T-helper 2 cell treated with Interferon-gamma antibody and Interleukin-4, amounts not matched to agents 5 μg/mL and 100 μg/mL, for 36 hours (primary cell): Measurements from ENCODE around the gene NUP88.
"Not testable (repeated sequence)": the region's sequence is repeated elsewhere in the genome, so short reads cannot be mapped to it uniquely, and the experiment has no call there.

Source experiments
- DNase-seq: peaks from one replicate; pipeline ENCODE4 v3.0.0; 2021; ENCODE audit warnings: low spot score
- H3K27ac Mint-ChIP-seq: one replicate; pipeline ENCODE4 v1.8.0; 2021; ENCODE audit warnings: mild to moderate bottlenecking, mixed read lengths
- H3K27me3 Mint-ChIP-seq: one replicate; pipeline ENCODE4 v1.8.0; 2021; ENCODE audit warnings: low read depth, mixed read lengths
- H3K36me3 Mint-ChIP-seq: one replicate; pipeline ENCODE4 v1.8.0; 2021; ENCODE audit warnings: low read depth, mixed read lengths
- H3K4me1 Mint-ChIP-seq: one replicate; pipeline ENCODE4 v1.8.0; 2021; ENCODE audit warnings: low read depth, mixed read lengths
- H3K4me3 Mint-ChIP-seq: one replicate; pipeline ENCODE4 v1.8.0; 2022; ENCODE audit warnings: mild to moderate bottlenecking, moderate library complexity, mixed read lengths
- H3K9me3 Mint-ChIP-seq: one replicate; pipeline ENCODE4 v1.8.0; 2021; ENCODE audit warnings: mixed read lengths

Gene NUP88

DNA sequence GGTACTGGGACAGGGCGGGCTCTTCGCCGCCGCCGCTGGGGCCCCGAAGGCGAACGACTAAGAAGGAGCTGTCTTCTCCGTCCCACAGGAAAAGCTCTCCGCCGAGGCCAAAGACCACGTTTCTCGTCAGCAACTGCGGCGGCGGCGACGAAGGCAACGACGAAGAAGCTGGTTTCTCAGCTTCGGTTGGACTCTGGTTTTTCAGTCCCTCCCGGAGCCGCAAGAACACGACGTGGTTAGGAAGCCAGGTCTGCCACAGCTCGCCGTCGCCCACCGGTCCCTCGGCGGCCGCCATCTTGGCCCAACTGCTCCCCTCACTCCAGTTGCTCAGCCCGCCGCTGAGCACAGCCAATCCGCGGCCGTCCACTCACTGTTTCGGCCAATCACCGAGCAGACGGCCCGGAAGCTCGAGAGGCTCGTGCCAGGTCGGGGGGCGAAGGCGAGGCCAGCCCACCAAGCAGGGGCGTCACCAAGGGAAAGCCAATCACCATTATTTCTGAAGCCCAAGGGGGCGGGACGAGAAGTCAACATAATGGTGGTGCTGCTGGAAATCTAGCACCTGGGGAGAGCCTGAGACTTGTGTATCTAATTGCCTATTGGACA is at the start of gene NUP88:
Gene NUP88, minus strand, starts transcription at position 307 of the 603 bp plus-strand sequence. Its CDS starts 12 bp downstream, at position 295.
- H3K36me3 Mint-ChIP-seq = peaks cover 32% of the 10 kb centered on the region
- no peaks in the 10 kb centered on the region for H3K27me3 Mint-ChIP-seq

DNA sequence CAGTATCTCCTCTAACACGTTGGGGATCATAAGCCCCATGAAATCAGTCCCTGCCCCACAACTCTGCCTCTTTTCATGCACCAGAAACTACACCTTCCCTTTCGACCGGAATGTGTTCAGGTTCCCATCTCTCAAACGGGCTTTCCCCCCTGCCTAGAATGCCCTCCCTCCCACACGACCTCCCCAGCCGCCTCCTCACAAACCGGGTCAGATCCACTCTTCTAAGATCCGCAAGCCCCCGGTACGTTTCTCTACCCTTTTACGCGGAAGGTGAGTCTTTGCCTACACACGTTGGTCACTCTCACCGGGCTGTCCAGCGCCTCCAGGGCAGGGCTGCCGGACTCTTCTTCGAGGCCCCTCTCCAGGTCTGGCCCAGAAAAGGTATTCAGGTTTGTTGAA is 48.6 kb upstream of the NUP88 start:
- peak overlapping the region; percentile 62 for H3K27ac Mint-ChIP-seq
- peak; percentile 16 for DNase-seq
- H3K27me3 Mint-ChIP-seq = no peaks in the 10 kb centered on the region
- H3K9me3 Mint-ChIP-seq = no peaks in the 10 kb centered on the region
- peaks cover 17% of the 10 kb centered on the region for H3K36me3 Mint-ChIP-seq
- peak overlapping the region; percentile 92 for H3K4me3 Mint-ChIP-seq
- H3K4me1 Mint-ChIP-seq = peaks cover 38% of the 10 kb centered on the region

More for the DNA sequence above, at the start of gene NUP88:
- Mint-ChIP-seq H3K27ac (peak within 1 kb of the TSS; percentile 100), H3K4me3 (peak within 1 kb of the TSS; percentile 100), H3K9me3 (no peaks in the 10 kb centered on the region), H3K4me1 (peaks cover 25% of the 10 kb centered on the region)
- peak; percentile 98 for DNase-seq

DNA sequence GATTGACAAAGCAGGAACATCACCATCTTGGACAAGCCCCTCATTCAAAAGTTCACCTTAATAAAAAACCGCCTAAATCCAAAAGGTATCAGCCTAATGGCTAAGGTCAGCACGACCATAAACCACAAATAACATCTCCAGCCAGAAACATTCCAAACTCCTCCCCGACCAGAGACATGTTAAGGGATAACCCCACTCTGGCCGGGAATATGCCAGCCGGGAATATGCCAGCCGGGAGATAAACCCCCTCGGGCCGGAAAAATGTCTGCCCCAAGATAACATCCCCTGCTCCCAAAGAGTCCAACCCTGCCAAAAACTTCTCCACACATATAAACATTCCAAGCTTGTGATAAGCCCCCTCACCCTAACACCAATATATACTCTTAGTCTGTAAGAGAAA is 48.0 kb upstream of the NUP88 start:
- Mint-ChIP-seq H3K4me1 (peaks cover 38% of the 10 kb centered on the region), H3K4me3 (peak overlapping the region; percentile 92), H3K36me3 (peaks cover 16% of the 10 kb centered on the region), H3K27ac (peak overlapping the region; percentile 62), H3K27me3 (no peaks in the 10 kb centered on the region), H3K9me3 (no peaks in the 10 kb centered on the region)
- DNase-seq = no peak

DNA sequence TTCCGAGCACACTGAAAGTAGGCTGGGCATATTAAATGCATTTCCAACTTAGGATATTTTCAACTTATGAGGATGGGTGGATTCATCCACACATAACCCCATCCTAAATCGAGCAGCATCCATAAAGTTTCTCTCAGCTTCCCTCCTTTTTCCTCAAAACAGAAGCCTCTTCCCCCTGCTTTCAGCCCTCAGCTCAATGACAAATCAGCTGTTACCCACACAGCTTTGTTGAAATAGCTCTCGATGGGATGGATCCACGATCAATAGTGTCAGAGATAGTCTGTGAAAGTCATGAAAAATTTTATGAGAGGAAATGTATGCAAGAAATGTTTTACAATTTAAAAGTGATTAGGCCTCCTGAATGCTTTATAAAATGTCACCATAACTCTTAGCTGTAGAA is 46.8 kb upstream of the NUP88 start:
- Mint-ChIP-seq H3K4me3 (peak overlapping the region; percentile 92), H3K27ac (no peak overlapping the region), H3K4me1 (peaks cover 38% of the 10 kb centered on the region), H3K36me3 (peaks cover 10% of the 10 kb centered on the region), H3K9me3 (no peaks in the 10 kb centered on the region), H3K27me3 (no peaks in the 10 kb centered on the region)
- no peak for DNase-seq

DNA sequence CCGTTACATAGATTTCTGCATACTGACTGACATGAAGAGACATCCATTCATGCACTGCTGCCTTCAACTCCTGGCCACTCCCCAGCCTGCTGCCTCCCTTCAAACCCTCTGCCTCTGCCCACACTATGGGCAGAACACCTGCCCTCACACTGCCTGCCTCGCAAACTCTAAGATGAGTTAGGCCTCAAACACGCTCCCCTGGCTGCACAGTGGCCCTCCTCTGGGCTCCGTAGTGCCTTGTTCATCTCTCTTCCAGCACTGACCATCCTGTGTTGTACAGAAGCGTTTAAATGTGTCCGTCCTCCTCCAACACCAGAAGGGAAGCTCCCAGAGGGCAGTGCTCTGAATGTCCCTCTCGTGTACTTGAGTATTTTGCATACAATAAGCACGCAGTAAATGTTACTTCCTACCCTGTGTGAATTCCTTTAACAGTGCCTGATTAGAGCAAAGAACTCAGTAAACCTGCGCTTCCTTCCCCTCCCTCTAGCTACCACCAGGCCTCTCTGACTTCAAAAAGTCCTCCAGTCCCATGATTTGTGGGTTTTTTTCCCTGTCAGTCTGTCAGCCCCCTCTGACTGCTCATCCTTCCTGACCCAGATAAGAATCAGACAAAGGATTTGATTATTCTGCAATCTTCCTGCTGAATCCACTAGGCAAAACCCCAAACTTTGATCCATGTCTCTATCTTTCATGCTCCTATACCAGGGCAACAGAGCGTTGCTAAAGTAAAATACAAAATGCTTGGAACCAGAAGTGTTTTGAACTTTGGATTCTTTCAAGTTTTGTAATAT is 45.5 kb upstream of the NUP88 start:
- H3K27ac Mint-ChIP-seq = no peak overlapping the region
- peaks cover 36% of the 10 kb centered on the region for H3K4me1 Mint-ChIP-seq
- H3K36me3 Mint-ChIP-seq = peaks cover 20% of the 10 kb centered on the region
- DNase-seq = no peak
- no peaks in the 10 kb centered on the region for H3K9me3 Mint-ChIP-seq
- H3K4me3 Mint-ChIP-seq = no peak overlapping the region
- no peaks in the 10 kb centered on the region for H3K27me3 Mint-ChIP-seq

DNA sequence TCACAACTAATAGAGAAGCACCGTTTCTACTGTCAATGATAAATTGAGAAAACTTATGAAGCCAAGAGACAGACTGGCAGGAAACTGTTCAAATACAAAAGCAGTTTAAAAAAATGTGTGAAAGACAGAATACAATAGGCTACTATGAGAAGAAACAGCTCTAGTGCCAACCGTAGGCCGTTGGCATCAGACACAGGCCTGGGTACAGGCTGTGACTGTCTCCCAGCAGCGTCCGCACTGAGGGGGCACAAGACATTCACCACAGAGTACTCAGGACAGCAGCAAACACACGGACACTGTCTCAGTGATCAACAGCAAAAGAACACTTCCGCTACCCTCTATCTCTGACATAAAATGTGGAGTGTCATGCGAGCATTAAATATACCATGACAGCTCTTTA is 27.3 kb upstream of the NUP88 start:
- Mint-ChIP-seq H3K4me3 (no peak overlapping the region), H3K4me1 (no peaks in the 10 kb centered on the region), H3K36me3 (peaks cover 44% of the 10 kb centered on the region), H3K27me3 (no peaks in the 10 kb centered on the region), H3K27ac (no peak overlapping the region), H3K9me3 (no peaks in the 10 kb centered on the region)
- no peak for DNase-seq

DNA sequence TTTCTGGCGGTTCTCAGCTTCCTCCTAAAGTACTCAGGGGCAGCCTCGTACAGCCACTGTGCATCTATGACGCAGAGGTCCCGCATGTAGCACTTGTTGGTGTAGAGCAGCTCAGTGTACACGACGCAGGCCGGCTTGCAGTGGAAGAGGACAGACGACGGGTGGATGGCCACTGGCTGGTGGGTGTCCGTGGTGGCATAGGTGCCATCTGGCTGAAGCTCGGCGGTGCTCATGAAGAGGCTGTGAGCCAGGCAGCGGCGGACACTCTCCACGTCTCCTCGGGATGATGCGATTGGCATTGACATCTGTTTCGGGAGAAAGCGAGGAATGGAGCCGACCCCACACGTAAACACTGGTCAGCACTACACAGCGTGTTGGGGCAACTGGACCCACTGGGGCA is 24.7 kb upstream of the NUP88 start:
- Mint-ChIP-seq H3K4me3 (no peak overlapping the region), H3K36me3 (peaks cover 30% of the 10 kb centered on the region), H3K27ac (no peak overlapping the region)

DNA sequence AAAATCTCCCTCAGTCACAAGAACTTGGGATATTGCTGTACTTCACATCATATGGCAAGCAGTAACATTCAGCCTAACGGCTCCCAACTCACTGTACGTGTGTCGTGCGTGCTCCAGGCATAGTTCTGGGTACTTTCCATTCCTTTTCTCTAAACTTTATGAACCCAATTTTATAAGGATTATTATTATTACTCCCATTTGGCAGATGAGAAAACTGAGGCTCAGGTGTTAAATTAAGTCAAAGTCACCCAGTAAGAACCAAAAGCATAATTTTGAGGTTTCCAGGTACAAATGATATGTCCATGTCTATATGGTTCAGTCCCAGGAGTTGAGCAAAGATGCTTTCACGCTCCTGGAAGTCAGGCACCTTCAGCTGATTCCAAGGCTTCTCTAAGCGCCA is 24.3 kb upstream of the NUP88 start:
- no peak overlapping the region for H3K4me3 Mint-ChIP-seq
- no peaks in the 10 kb centered on the region for H3K27me3 Mint-ChIP-seq
- peaks cover 28% of the 10 kb centered on the region for H3K36me3 Mint-ChIP-seq
- no peak overlapping the region for H3K27ac Mint-ChIP-seq
- no peak for DNase-seq
- peaks cover 7% of the 10 kb centered on the region for H3K4me1 Mint-ChIP-seq
- no peaks in the 10 kb centered on the region for H3K9me3 Mint-ChIP-seq

More for the DNA sequence above, 24.7 kb upstream of the NUP88 start:
- Mint-ChIP-seq H3K9me3 (no peaks in the 10 kb centered on the region), H3K4me1 (peaks cover 6% of the 10 kb centered on the region), H3K27me3 (no peaks in the 10 kb centered on the region)
- DNase-seq = no peak

DNA sequence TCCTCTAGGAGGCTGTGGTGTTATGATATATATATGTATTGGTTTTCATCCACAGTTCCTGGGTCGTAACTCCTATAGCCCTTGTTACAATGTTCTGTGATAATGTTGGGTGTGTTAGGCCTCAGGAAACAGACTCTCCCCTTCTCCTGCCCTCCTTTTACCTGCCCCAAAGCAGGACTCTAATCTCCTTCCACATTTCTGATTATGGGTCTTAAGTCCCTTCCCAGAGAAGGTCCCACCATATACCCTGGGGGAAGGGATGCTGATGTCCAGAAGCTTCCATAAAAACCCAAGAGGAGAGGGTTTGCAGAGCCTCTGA is 19.9 kb upstream of the NUP88 start:
- H3K36me3 Mint-ChIP-seq = peaks cover 38% of the 10 kb centered on the region
- H3K4me3 Mint-ChIP-seq = peak overlapping the region; percentile 84

DNA sequence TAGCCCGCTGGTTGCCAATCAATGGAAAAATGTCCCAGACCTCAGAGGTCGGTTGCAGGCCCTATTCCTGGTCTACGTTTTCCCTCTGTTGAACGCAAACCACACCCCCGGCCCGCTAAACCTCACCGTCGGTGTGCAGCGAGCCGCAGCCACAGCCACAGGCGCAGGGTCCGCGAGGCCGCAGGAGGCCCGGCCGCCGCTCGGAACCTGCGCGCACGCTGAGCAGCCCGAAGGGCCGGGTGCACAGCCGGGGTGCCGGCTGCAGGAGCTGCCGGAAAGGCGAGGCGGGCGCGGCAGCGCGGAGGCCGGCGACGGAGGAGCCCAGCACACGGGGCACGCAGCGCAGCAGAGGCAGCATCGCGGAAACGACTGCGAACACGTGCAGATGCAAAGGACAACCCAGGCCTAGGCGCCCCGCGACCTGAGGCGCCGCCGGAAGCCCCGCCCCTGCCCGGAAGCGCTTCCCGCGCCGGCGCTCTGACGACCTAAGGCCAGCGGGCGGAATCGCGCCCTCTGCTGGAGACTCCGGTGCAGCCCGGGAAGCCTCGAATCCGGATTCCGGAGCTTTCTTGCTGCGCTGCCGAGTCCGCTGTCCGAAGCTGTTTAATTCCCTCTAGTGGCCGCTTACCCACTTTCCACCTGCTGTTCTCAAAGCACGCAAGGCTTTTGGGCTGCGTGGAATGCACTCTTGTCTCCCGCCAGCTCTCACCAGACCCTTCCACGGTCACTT is 19.4 kb upstream of the NUP88 start, which contains the start of gene C1QBP:
Gene C1QBP, minus strand, starts transcription at position 440 of the 730 bp plus-strand sequence. Its CDS starts 82 bp downstream, at position 358.
- Mint-ChIP-seq H3K4me3 (peak within 1 kb of the TSS; percentile 90), H3K36me3 (peaks cover 39% of the 10 kb centered on the region), H3K4me1 (peaks cover 28% of the 10 kb centered on the region), H3K27me3 (no peaks in the 10 kb centered on the region), H3K27ac (peak within 1 kb of the TSS; percentile 82), H3K9me3 (no peaks in the 10 kb centered on the region)
- DNase-seq = peak; percentile 92

More for the DNA sequence above, 19.9 kb upstream of the NUP88 start:
- Mint-ChIP-seq H3K27ac (peak overlapping the region; percentile 82), H3K9me3 (no peaks in the 10 kb centered on the region), H3K4me1 (peaks cover 28% of the 10 kb centered on the region), H3K27me3 (no peaks in the 10 kb centered on the region)
- DNase-seq = no peak

DNA sequence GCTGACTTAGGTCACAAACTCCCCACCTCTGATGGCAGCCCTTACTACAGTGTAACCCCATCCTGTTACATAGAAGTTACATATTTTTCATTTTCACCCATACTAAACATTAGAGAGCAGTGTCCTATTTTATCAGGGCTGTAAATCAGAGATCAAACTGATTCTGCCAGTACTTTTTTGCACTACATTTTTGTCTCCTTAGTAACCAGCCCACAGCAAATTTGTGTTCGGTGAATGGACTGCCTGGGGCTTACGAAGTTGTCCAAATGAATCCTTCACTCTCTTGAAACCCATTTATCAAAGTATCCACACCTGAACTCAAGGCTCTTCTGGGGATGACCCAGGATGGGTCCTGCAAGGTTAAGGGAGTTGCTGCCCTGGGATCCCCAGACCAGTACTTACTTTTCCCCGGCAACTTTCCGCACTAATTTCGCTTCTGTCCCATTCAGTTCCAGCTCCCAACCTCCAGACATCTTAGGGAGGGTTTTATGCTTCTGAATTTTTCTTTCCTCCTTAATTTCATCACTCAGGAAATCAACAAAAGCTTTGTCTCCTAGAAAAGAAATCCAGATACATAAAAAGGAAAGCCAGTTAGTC is 18.4 kb upstream of the NUP88 start:
- no peaks in the 10 kb centered on the region for H3K27me3 Mint-ChIP-seq
- peaks cover 44% of the 10 kb centered on the region for H3K36me3 Mint-ChIP-seq
- no peaks in the 10 kb centered on the region for H3K9me3 Mint-ChIP-seq
- H3K27ac Mint-ChIP-seq = peak overlapping the region; percentile 82
- peak overlapping the region; percentile 90 for H3K4me3 Mint-ChIP-seq
- no peak for DNase-seq
- H3K4me1 Mint-ChIP-seq = peaks cover 28% of the 10 kb centered on the region

DNA sequence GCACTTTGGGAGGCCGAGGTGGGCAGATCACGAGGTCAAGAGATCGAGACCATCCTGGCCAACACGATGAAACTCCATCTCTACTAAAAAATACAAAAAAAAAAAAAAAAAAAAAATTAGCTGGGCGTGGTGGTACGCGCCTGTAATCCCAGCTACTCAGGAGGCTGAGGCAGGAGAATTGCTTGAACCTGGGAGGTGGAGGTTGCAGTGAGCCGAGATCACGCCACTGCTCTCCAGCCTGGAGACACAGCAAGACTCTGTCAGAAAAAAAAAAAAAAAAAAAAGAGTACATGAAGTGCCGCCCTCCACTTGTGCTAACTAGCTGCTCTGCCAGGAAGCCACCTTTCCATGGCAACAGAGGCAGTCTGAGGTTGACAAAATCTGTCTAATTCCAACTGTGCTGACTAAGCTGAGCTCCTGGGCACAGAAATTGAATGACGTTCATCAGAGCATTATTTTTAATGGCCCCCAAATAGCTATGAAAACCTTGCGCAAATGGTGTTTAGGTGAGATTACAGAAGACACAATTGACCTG is 16.4 kb upstream of the NUP88 start:
- Mint-ChIP-seq H3K4me1 (peaks cover 30% of the 10 kb centered on the region), H3K36me3 (peaks cover 59% of the 10 kb centered on the region), H3K4me3 (peak overlapping the region; percentile 59)
- not testable (repeated sequence) for DNase-seq, H3K27ac Mint-ChIP-seq, H3K9me3 Mint-ChIP-seq, H3K27me3 Mint-ChIP-seq

DNA sequence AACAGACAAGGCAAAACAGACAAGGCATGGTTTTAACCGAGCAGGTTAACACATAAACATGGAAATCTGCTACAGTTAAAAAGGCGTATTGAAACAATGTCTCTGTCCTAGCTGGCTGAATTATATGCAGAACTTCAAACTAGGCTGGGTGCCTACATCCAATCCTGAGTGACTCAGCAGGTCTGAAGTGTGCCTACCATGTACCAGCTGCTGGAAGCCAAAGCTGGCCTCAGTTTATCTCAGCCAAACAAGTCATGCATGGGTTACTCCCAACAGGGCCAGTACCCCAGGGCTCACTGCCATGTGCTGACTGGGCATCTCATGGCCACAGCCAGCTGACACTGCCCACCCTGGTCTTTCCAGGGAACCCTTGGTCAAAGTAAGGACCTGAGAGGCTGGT is 15.5 kb upstream of the NUP88 start:
- Mint-ChIP-seq H3K4me1 (peaks cover 30% of the 10 kb centered on the region), H3K27ac (no peak overlapping the region), H3K9me3 (no peaks in the 10 kb centered on the region), H3K4me3 (peak overlapping the region; percentile 12), H3K36me3 (peaks cover 63% of the 10 kb centered on the region), H3K27me3 (no peaks in the 10 kb centered on the region)
- DNase-seq = no peak
